Measurements from ENCODE around the gene CMPK1.
"Not testable (repeated sequence)": the region's sequence is repeated elsewhere in the genome, so short reads cannot be mapped to it uniquely, and the experiment has no call there.

CMPK1 gene

GRCh38 chr1:47340227-47340626 lies 6.6 kb downstream of the CMPK1 start:
- Histone ChIP-seq H3K4me2 (ENCODE audit: low read length) (no peak overlapping the region), H3K9me3 (replicated peaks; ENCODE audit: low read length) (no peaks in the 10 kb centered on the region), H3K36me3 (ENCODE audit: insufficient read depth, low read length) (peaks cover 4% of the 10 kb centered on the region), H3K4me1 (ENCODE audit: control insufficient read depth, insufficient read depth, low read length) (no peaks in the 10 kb centered on the region), H3K9ac (ENCODE audit: low read depth, low read length) (no peak overlapping the region), H3K4me3 (ENCODE audit: low read length) (no peak overlapping the region), H3K27me3 (ENCODE audit: control insufficient read depth, insufficient read depth, low read length) (no peaks in the 10 kb centered on the region)

GRCh38 chr1:47346979-47347378 lies 13.4 kb downstream of the CMPK1 start:
- H3K9me3 ChIP-seq (replicated peaks; ENCODE audit: low read length); H3K4me3 ChIP-seq (ENCODE audit: low read length); H3K27me3 ChIP-seq (ENCODE audit: control insufficient read depth, insufficient read depth, low read length); H3K36me3 ChIP-seq (ENCODE audit: insufficient read depth, low read length); H3K4me1 ChIP-seq (ENCODE audit: control insufficient read depth, insufficient read depth, low read length); H3K9ac ChIP-seq (ENCODE audit: low read depth, low read length); H3K4me2 ChIP-seq (ENCODE audit: low read length): not testable (repeated sequence)

GRCh38 chr1:47347735-47348134 lies 14.1 kb downstream of the CMPK1 start:
- H3K4me3 ChIP-seq (ENCODE audit: low read length), result no peak overlapping the region
- H3K27me3 ChIP-seq (ENCODE audit: control insufficient read depth, insufficient read depth, low read length), result no peaks in the 10 kb centered on the region
- H3K36me3 ChIP-seq (ENCODE audit: insufficient read depth, low read length), result peaks cover 6% of the 10 kb centered on the region
- H3K4me2 ChIP-seq (ENCODE audit: low read length), result no peak overlapping the region
- no peaks in the 10 kb centered on the region for H3K4me1 ChIP-seq (ENCODE audit: control insufficient read depth, insufficient read depth, low read length)
- no peak overlapping the region for H3K9ac ChIP-seq (ENCODE audit: low read depth, low read length)
- H3K9me3 ChIP-seq (replicated peaks; ENCODE audit: low read length), result no peaks in the 10 kb centered on the region

- H3K4me3 ChIP-seq (ENCODE audit: low read length), result no peak overlapping the region
- peaks cover 6% of the 10 kb centered on the region for H3K36me3 ChIP-seq (ENCODE audit: insufficient read depth, low read length)
- no peaks in the 10 kb centered on the region for H3K27me3 ChIP-seq (ENCODE audit: control insufficient read depth, insufficient read depth, low read length)
- H3K4me2 ChIP-seq (ENCODE audit: low read length), result no peak overlapping the region
- H3K4me1 ChIP-seq (ENCODE audit: control insufficient read depth, insufficient read depth, low read length), result no peaks in the 10 kb centered on the region
- H3K9me3 ChIP-seq (replicated peaks; ENCODE audit: low read length), result no peaks in the 10 kb centered on the region
- no peak overlapping the region for H3K9ac ChIP-seq (ENCODE audit: low read depth, low read length)
These were observed 14.7 kb downstream of the CMPK1 start for GRCh38 chr1:47348246-47348645.

- Histone ChIP-seq H3K9me3 (replicated peaks; ENCODE audit: low read length) (no peaks in the 10 kb centered on the region), H3K9ac (ENCODE audit: low read depth, low read length) (no peak overlapping the region)
These were observed 17.7 kb downstream of the CMPK1 start for GRCh38 chr1:47351305-47351704.

GRCh38 chr1:47361380-47361779 lies 27.8 kb downstream of the CMPK1 start:
- Histone ChIP-seq H3K36me3 (ENCODE audit: insufficient read depth, low read length) (peaks cover 3% of the 10 kb centered on the region), H3K27me3 (ENCODE audit: control insufficient read depth, insufficient read depth, low read length) (no peaks in the 10 kb centered on the region), H3K9me3 (replicated peaks; ENCODE audit: low read length) (no peaks in the 10 kb centered on the region), H3K4me3 (ENCODE audit: low read length) (no peak overlapping the region), H3K4me1 (ENCODE audit: control insufficient read depth, insufficient read depth, low read length) (no peaks in the 10 kb centered on the region), H3K4me2 (ENCODE audit: low read length) (no peak overlapping the region), H3K9ac (ENCODE audit: low read depth, low read length) (no peak overlapping the region)

More at GRCh38 chr1:47351305-47351704, 17.7 kb downstream of the CMPK1 start:
- Histone ChIP-seq H3K36me3 (ENCODE audit: insufficient read depth, low read length) (peaks cover 6% of the 10 kb centered on the region), H3K27me3 (ENCODE audit: control insufficient read depth, insufficient read depth, low read length) (no peaks in the 10 kb centered on the region), H3K4me3 (ENCODE audit: low read length) (no peak overlapping the region), H3K4me2 (ENCODE audit: low read length) (no peak overlapping the region), H3K4me1 (ENCODE audit: control insufficient read depth, insufficient read depth, low read length) (no peaks in the 10 kb centered on the region)

GRCh38 chr1:47362828-47363227 lies 29.2 kb downstream of the CMPK1 start:
- H3K4me3 ChIP-seq (ENCODE audit: low read length), result no peak overlapping the region
- no peaks in the 10 kb centered on the region for H3K27me3 ChIP-seq (ENCODE audit: control insufficient read depth, insufficient read depth, low read length)
- H3K9me3 ChIP-seq (replicated peaks; ENCODE audit: low read length), result no peaks in the 10 kb centered on the region
- H3K36me3 ChIP-seq (ENCODE audit: insufficient read depth, low read length), result peaks cover under 1% of the 10 kb centered on the region
- no peak overlapping the region for H3K9ac ChIP-seq (ENCODE audit: low read depth, low read length)
- no peak overlapping the region for H3K4me2 ChIP-seq (ENCODE audit: low read length)
- H3K4me1 ChIP-seq (ENCODE audit: control insufficient read depth, insufficient read depth, low read length), result no peaks in the 10 kb centered on the region

GRCh38 chr1:47367651-47368050 lies 34.1 kb downstream of the CMPK1 start:
- Histone ChIP-seq H3K4me1 (ENCODE audit: control insufficient read depth, insufficient read depth, low read length) (peaks cover 11% of the 10 kb centered on the region), H3K4me3 (ENCODE audit: low read length) (no peak overlapping the region), H3K27me3 (ENCODE audit: control insufficient read depth, insufficient read depth, low read length) (no peaks in the 10 kb centered on the region), H3K9ac (ENCODE audit: low read depth, low read length) (no peak overlapping the region), H3K9me3 (replicated peaks; ENCODE audit: low read length) (no peaks in the 10 kb centered on the region), H3K4me2 (ENCODE audit: low read length) (no peak overlapping the region), H3K36me3 (ENCODE audit: insufficient read depth, low read length) (peaks cover 13% of the 10 kb centered on the region)

GRCh38 chr1:47371016-47371517 lies 37.5 kb downstream of the CMPK1 start:
- Histone ChIP-seq H3K4me2 (ENCODE audit: low read length) (no peak overlapping the region), H3K4me3 (ENCODE audit: low read length) (no peak overlapping the region), H3K36me3 (ENCODE audit: insufficient read depth, low read length) (peaks cover 34% of the 10 kb centered on the region), H3K9ac (ENCODE audit: low read depth, low read length) (no peak overlapping the region), H3K4me1 (ENCODE audit: control insufficient read depth, insufficient read depth, low read length) (peaks cover 11% of the 10 kb centered on the region), H3K27me3 (ENCODE audit: control insufficient read depth, insufficient read depth, low read length) (no peaks in the 10 kb centered on the region), H3K9me3 (replicated peaks; ENCODE audit: low read length) (no peaks in the 10 kb centered on the region)

GRCh38 chr1:47374501-47374900 lies 40.9 kb downstream of the CMPK1 start:
- Histone ChIP-seq H3K4me1 (ENCODE audit: control insufficient read depth, insufficient read depth, low read length) (peaks cover 11% of the 10 kb centered on the region), H3K9me3 (replicated peaks; ENCODE audit: low read length) (no peaks in the 10 kb centered on the region), H3K4me2 (ENCODE audit: low read length) (no peak overlapping the region), H3K9ac (ENCODE audit: low read depth, low read length) (no peak overlapping the region), H3K4me3 (ENCODE audit: low read length) (no peak overlapping the region), H3K36me3 (ENCODE audit: insufficient read depth, low read length) (peaks cover 44% of the 10 kb centered on the region), H3K27me3 (ENCODE audit: control insufficient read depth, insufficient read depth, low read length) (no peaks in the 10 kb centered on the region)

GRCh38 chr1:47378147-47378546 lies 44.6 kb downstream of the CMPK1 start:
- H3K36me3 ChIP-seq (ENCODE audit: insufficient read depth, low read length), result peaks cover 55% of the 10 kb centered on the region
- no peaks in the 10 kb centered on the region for H3K27me3 ChIP-seq (ENCODE audit: control insufficient read depth, insufficient read depth, low read length)
- H3K4me3 ChIP-seq (ENCODE audit: low read length), result no peak overlapping the region
- no peaks in the 10 kb centered on the region for H3K9me3 ChIP-seq (replicated peaks; ENCODE audit: low read length)
- H3K4me1 ChIP-seq (ENCODE audit: control insufficient read depth, insufficient read depth, low read length), result no peaks in the 10 kb centered on the region
- no peak overlapping the region for H3K9ac ChIP-seq (ENCODE audit: low read depth, low read length)
- no peak overlapping the region for H3K4me2 ChIP-seq (ENCODE audit: low read length)

GRCh38 chr1:47380699-47381098 lies 47.1 kb downstream of the CMPK1 start:
- Histone ChIP-seq H3K4me3 (ENCODE audit: low read length) (no peak overlapping the region), H3K4me1 (ENCODE audit: control insufficient read depth, insufficient read depth, low read length) (no peaks in the 10 kb centered on the region), H3K9ac (ENCODE audit: low read depth, low read length) (no peak overlapping the region), H3K36me3 (ENCODE audit: insufficient read depth, low read length) (peaks cover 40% of the 10 kb centered on the region), H3K27me3 (ENCODE audit: control insufficient read depth, insufficient read depth, low read length) (no peaks in the 10 kb centered on the region), H3K9me3 (replicated peaks; ENCODE audit: low read length) (no peaks in the 10 kb centered on the region), H3K4me2 (ENCODE audit: low read length) (no peak overlapping the region)
